ENCODE measurements around the gene NTRK1.
A peak's percentile ranks its signal among the peaks of the same experiment; 100 is the strongest.

GRCh38 chr1:156920233-156921052, 59.8 kb downstream of the NTRK1 start, which contains the start of gene LRRC71:
- TF ChIP-seq CENPT (CRISPR knock-in tag; IDR thresholded peaks at IDR 0.05; ENCODE audit: low read depth) (no peak), CTCF (CRISPR knock-in tag; IDR thresholded peaks at IDR 0.05) (peak; percentile 91), FOSL1 (CRISPR knock-in tag; IDR thresholded peaks at IDR 0.05; ENCODE audit: borderline replicate concordance) (no peak), ZNF724P (CRISPR knock-in tag; IDR thresholded peaks at IDR 0.05; ENCODE audit: borderline replicate concordance) (no peak), NFATC3 (CRISPR knock-in tag; IDR thresholded peaks at IDR 0.05) (no peak), NKX3-1 (CRISPR knock-in tag; IDR thresholded peaks at IDR 0.05) (no peak)

All from HepG2 (cell line).